Thyroid gland (tissue), 4 donors: ENCODE data around the gene SUPT6H.

Source experiments
- CTCF ChIP-seq, 6 experiments: fragments of 200-600 bp in 3 of 6; fragments of 450-650 bp in 3 of 6; sonication (generic) in 3 of 6; IDR thresholded peaks; one replicate each; pipeline ENCODE4 v1.5.1; 2016 to 2019; ENCODE audit warnings: antibody characterized with exemption in 6 of 6, mild to moderate bottlenecking in 2 of 6, inconsistent platforms in 1 of 6, moderate library complexity in 1 of 6
- POLR2A ChIP-seq, 2 donors: fragments of 450-650 bp; IDR thresholded peaks; one replicate each; pipeline ENCODE4 v1.6.1; 2017; ENCODE audit warnings: antibody characterized with exemption in 2 of 2, mild to moderate bottlenecking in 2 of 2, moderate library complexity in 1 of 2

DNA sequence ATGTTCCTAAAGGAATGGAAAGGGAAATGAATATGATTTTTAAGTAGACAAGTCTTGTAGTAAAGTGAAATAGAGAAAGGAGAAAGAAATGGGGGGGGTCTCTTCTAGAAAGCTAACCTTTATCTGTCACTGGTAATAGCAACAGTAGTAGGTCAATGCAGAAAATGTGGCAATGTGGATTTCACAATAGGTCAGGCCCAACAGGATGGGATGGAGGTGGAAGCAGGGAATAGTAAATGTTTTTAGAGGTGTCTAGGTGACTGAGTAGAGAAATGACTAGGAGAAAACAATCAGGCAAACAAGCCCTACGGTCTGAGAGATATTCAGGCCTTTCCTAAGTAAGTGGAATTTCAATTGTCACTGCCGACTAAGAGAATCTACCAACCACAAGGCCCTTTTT is 42.0 kb upstream of the SUPT6H start:
- no peak for TF ChIP-seq CTCF (IDR thresholded peaks at IDR 0.05)
- TF ChIP-seq POLR2A (IDR thresholded peaks at IDR 0.05) = no peak
